GM23338 (cell line): ENCODE data around the gene LNP1. TPM values are rescaled to one million over a fixed set of nuclear protein-coding genes. Genes with fewer than 3 reads are reported as not detected.

Source experiments
- ATAC-seq: fragments of 200-7000 bp; cut with Tn5 transposase; 3 replicates; pipeline ENCODE4 v1.9.1; 2020
- DNase-seq: peaks from one replicate; pipeline ENCODE4 v3.0.0-alpha.2; 2015; ENCODE audit warnings: low spot score
- H2AFZ ChIP-seq: fragments of 200-600 bp; sonication (generic); 2 replicates; pipeline ENCODE4 v1.8.0; 2016; ENCODE audit warnings: antibody characterized with exemption, mild to moderate bottlenecking, moderate library complexity
- H3F3A ChIP-seq: fragments of 200-600 bp; sonication (generic); replicated peaks from 2 replicates; pipeline ENCODE4 v1.8.0; 2017; ENCODE audit warnings: antibody characterized with exemption, mixed run types, low read depth
- H3K27ac ChIP-seq: fragments of 200-600 bp; sonication (generic); 2 replicates; pipeline ENCODE4 v1.6.1; 2016; ENCODE audit warnings: low read depth
- H3K27me3 ChIP-seq: fragments of 200-600 bp; sonication (generic); 2 replicates; pipeline ENCODE4 v1.8.0; 2016; ENCODE audit warnings: mild to moderate bottlenecking, mixed run types, moderate library complexity; ENCODE audit not compliant: insufficient read depth
- H3K36me3 ChIP-seq: fragments of 200-600 bp; sonication (generic); 2 replicates; pipeline ENCODE4 v1.8.0; 2016; ENCODE audit warnings: mild to moderate bottlenecking; ENCODE audit not compliant: insufficient read depth
- H3K4me1 ChIP-seq: fragments of 200-600 bp; sonication (generic); 2 replicates; pipeline ENCODE4 v1.8.0; 2016; ENCODE audit warnings: mild to moderate bottlenecking, moderate library complexity; ENCODE audit not compliant: insufficient read depth
- H3K4me2 ChIP-seq: fragments of 200-600 bp; sonication (generic); 2 replicates; pipeline ENCODE4 v1.7.1; 2017; ENCODE audit warnings: mixed run types
- H3K4me3 ChIP-seq: fragments of 200-600 bp; sonication (generic); 2 replicates; pipeline ENCODE4 v1.6.1; 2016; ENCODE audit warnings: mixed run types
- H3K79me2 ChIP-seq: fragments of 200-600 bp; sonication (generic); replicated peaks from 2 replicates; pipeline ENCODE4 v1.8.0; 2017; ENCODE audit warnings: mild to moderate bottlenecking; ENCODE audit not compliant: insufficient read depth
- H3K9me2 ChIP-seq: fragments of 200-600 bp; sonication (generic); 2 replicates; pipeline ENCODE4 v1.8.0; 2017; ENCODE audit not compliant: insufficient read depth
- H4K20me1 ChIP-seq: fragments of 200-600 bp; sonication (generic); replicated peaks from 2 replicates; pipeline ENCODE4 v1.8.0; 2017; ENCODE audit warnings: mild to moderate bottlenecking; ENCODE audit not compliant: insufficient read depth
- H3K27ac Mint-ChIP-seq: 2 replicates; pipeline ENCODE4 v1.8.0; 2020; ENCODE audit warnings: inconsistent platforms, mild to moderate bottlenecking, moderate library complexity, mixed read lengths
- H3K27me3 Mint-ChIP-seq: 3 replicates; pipeline ENCODE4 v1.8.0; 2022; ENCODE audit warnings: low read depth, mild to moderate bottlenecking, moderate library complexity, mixed read lengths, inconsistent platforms; ENCODE audit not compliant: insufficient read depth, poor library complexity
- H3K36me3 Mint-ChIP-seq: 3 replicates; pipeline ENCODE4 v1.8.0; 2021; ENCODE audit warnings: low read depth, mild to moderate bottlenecking, inconsistent platforms, moderate library complexity, mixed read lengths
- H3K4me1 Mint-ChIP-seq: 3 replicates; pipeline ENCODE4 v1.8.0; 2020; ENCODE audit warnings: mild to moderate bottlenecking, inconsistent platforms, mixed read lengths
- H3K4me3 Mint-ChIP-seq: 3 replicates; pipeline ENCODE4 v1.8.0; 2021; ENCODE audit warnings: moderate library complexity, mild to moderate bottlenecking, inconsistent platforms, mixed read lengths
- H3K9me3 Mint-ChIP-seq: 3 replicates; pipeline ENCODE4 v1.8.0; 2020; ENCODE audit warnings: moderate library complexity, mild to moderate bottlenecking, inconsistent platforms, mixed read lengths
- CREB1 ChIP-seq: fragments of 250-450 bp; sonication (Bioruptor Pico); IDR thresholded peaks from 2 replicates; pipeline ENCODE4 v1.5.0; 2020; ENCODE audit warnings: low read depth, mild to moderate bottlenecking, moderate library complexity
- CTCF ChIP-seq, 2 experiments: fragments of 200-600 bp in 1 of 2; sonication (generic) in 1 of 2; conservative IDR thresholded peaks; 2 replicates each; pipeline versions ENCODE4 v1.5.1 to v1.6.1; 2016 to 2017; ENCODE audit warnings: antibody characterized with exemption in 2 of 2, low read depth in 2 of 2, mild to moderate bottlenecking in 2 of 2, moderate library complexity in 1 of 2
- EZH2 ChIP-seq: fragments of 200-600 bp; sonication (generic); IDR thresholded peaks from one replicate; pipeline ENCODE4 v1.8.0; 2017; ENCODE audit warnings: antibody characterized with exemption, mild to moderate bottlenecking, low read depth; ENCODE audit not compliant: unreplicated experiment
- EZH2phosphoT487 ChIP-seq: fragments of 200-600 bp; sonication (generic); IDR thresholded peaks from one replicate; pipeline ENCODE4 v1.8.1; 2018; ENCODE audit warnings: antibody characterized with exemption; ENCODE audit not compliant: unreplicated experiment
- JUNB ChIP-seq: IDR thresholded peaks from one replicate; pipeline ENCODE4 v1.6.1; 2016; ENCODE audit warnings: antibody characterized with exemption; ENCODE audit not compliant: unreplicated experiment
- POLR2AphosphoS5 ChIP-seq: IDR thresholded peaks from 2 replicates; pipeline ENCODE4 v1.6.1; 2016; ENCODE audit warnings: antibody characterized with exemption, low read depth
- REST ChIP-seq: IDR thresholded peaks from one replicate; pipeline ENCODE4 v1.6.1; 2018; ENCODE audit warnings: antibody characterized with exemption; ENCODE audit not compliant: unreplicated experiment
- STAT1 ChIP-seq: IDR thresholded peaks from one replicate; pipeline ENCODE4 v1.6.1; 2016; ENCODE audit warnings: antibody characterized with exemption; ENCODE audit not compliant: unreplicated experiment
- ZNF114 ChIP-seq: fragments of 250-450 bp; sonication (Bioruptor Pico); IDR thresholded peaks from 2 replicates; pipeline ENCODE4 v1.5.0; 2020; ENCODE audit warnings: mild to moderate bottlenecking, moderate library complexity
- ZNF331 ChIP-seq: fragments of 250-450 bp; sonication (Bioruptor Pico); IDR thresholded peaks from 2 replicates; pipeline ENCODE4 v1.5.0; 2020; ENCODE audit warnings: low read depth, mild to moderate bottlenecking, moderate library complexity
- ZNF462 ChIP-seq: fragments of 250-450 bp; sonication (Bioruptor Pico); IDR thresholded peaks from 2 replicates; pipeline ENCODE4 v1.5.0; 2020; ENCODE audit warnings: mild to moderate bottlenecking, moderate library complexity
- polyA plus RNA-seq: library from polyadenylated mRNA; unstranded; fragments of >200 nt; fragmentation: Nextera tagmentation; extraction: Ambion mirVana; gene quantifications from 2 replicates; pipeline ENCODE4 v1.2.1, GENCODE V29; 2016
- total RNA-seq: library from RNA; depleted of rRNA; stranded (reverse); fragments of >200 nt; shearing (Covaris generic); gene quantifications from 2 replicates; pipeline ENCODE4 v1.2.3, GENCODE V29; 2014

LNP1 gene
- total and polyA plus RNA-seq, 2 experiments from 2014 or later = 4.7 to 6.7 TPM

- TF ChIP-seq ZNF114 (CRISPR knock-in tag) = no peak
- TF ChIP-seq ZNF331 (CRISPR knock-in tag) = no peak
- no peak for TF ChIP-seq CTCF (conservative IDR thresholded peaks at IDR 0.05; ENCODE audit: low read depth in 2 of 2)
- TF ChIP-seq EZH2 = no peak
These were observed 69.6 kb downstream of the LNP1 start (continued) for GRCh38 chr3:100470951-100471350.

- H3K9me3 Mint-ChIP-seq = peaks cover 50% of the 10 kb centered on the region
- no peak overlapping the region for H3K27ac Mint-ChIP-seq
- H2AFZ ChIP-seq = no peak overlapping the region
- peaks cover 10% of the 10 kb centered on the region; the same call in 1 of the 2 replicates for H3K36me3 ChIP-seq
- no peaks in the 10 kb centered on the region for H3K4me1 Mint-ChIP-seq
- no peak overlapping the region for H3K4me3 Mint-ChIP-seq
- no peaks in the 10 kb centered on the region for H3F3A ChIP-seq
- H3K27ac ChIP-seq = no peak overlapping the region
- DNase-seq = no peak
- no peak overlapping the region for H3K4me3 ChIP-seq
- H3K79me2 ChIP-seq = no peaks in the 10 kb centered on the region
- H3K27me3 ChIP-seq = no peaks in the 10 kb centered on the region
- no peaks in the 10 kb centered on the region for H3K27me3 Mint-ChIP-seq
- H3K4me1 ChIP-seq = no peaks in the 10 kb centered on the region
- ATAC-seq = no peak
- H3K9me2 ChIP-seq = no peaks in the 10 kb centered on the region
- no peak overlapping the region for H3K4me2 ChIP-seq
- peaks cover 33% of the 10 kb centered on the region for H3K36me3 Mint-ChIP-seq
- no peaks in the 10 kb centered on the region for H4K20me1 ChIP-seq
- TF ChIP-seq JUNB (no peak), REST (no peak), POLR2AphosphoS5 (no peak), EZH2 (no peak), EZH2phosphoT487 (no peak), ZNF114 (CRISPR knock-in tag) (no peak), CREB1 (no peak), STAT1 (no peak), ZNF331 (CRISPR knock-in tag) (no peak), ZNF462 (CRISPR knock-in tag) (no peak), CTCF (conservative IDR thresholded peaks at IDR 0.05; ENCODE audit: low read depth in 2 of 2) (no peak)
These were observed 70.1 kb downstream of the LNP1 start for GRCh38 chr3:100471444-100471843.
